ENCODE data around the gene DDX5. TPM values are rescaled to one million over a fixed set of nuclear protein-coding genes. Genes with fewer than 3 reads are reported as not detected.

The DDX5 gene
- total RNA-seq, 2 donors from 2014 or later: 1,029 to 1,188 TPM

GRCh38 chr17:64533784-64534183, 27.7 kb upstream of the DDX5 start:
- H3K9me3 Mint-ChIP-seq: no peaks in the 10 kb centered on the region
- H3K4me3 Mint-ChIP-seq: no peak overlapping the region
- H3K4me1 Mint-ChIP-seq (ENCODE audit: low read depth): no peaks in the 10 kb centered on the region
- DNase-seq: no peak
- peaks cover 11 to 31% of the 10 kb centered on the region in 2 donors for H3K36me3 Mint-ChIP-seq (ENCODE audit: insufficient read depth in 2 of 2)
- H3K27ac Mint-ChIP-seq: peak overlapping the region; percentile 81
- no peaks in the 10 kb centered on the region for H3K27me3 Mint-ChIP-seq (ENCODE audit: low read depth)
- ATAC-seq (replicated peaks in 1 of 2): no peak

GRCh38 chr17:64532409-64532808, 26.3 kb upstream of the DDX5 start:
- H3K4me3 Mint-ChIP-seq: no peak overlapping the region
- peak overlapping the region; percentile 81 for H3K27ac Mint-ChIP-seq
- H3K4me1 Mint-ChIP-seq (ENCODE audit: low read depth): no peaks in the 10 kb centered on the region
- H3K9me3 Mint-ChIP-seq: no peaks in the 10 kb centered on the region
- peaks cover 10 to 25% of the 10 kb centered on the region in 2 donors for H3K36me3 Mint-ChIP-seq (ENCODE audit: insufficient read depth in 2 of 2)
- ATAC-seq (replicated peaks in 1 of 2): no peak
- no peak for DNase-seq
- no peaks in the 10 kb centered on the region for H3K27me3 Mint-ChIP-seq (ENCODE audit: low read depth)

- no peaks in the 10 kb centered on the region for H3K9me3 Mint-ChIP-seq
- H3K36me3 Mint-ChIP-seq (ENCODE audit: insufficient read depth in 2 of 2): peaks cover 10 to 22% of the 10 kb centered on the region in 2 donors
- no peaks in the 10 kb centered on the region for H3K4me1 Mint-ChIP-seq (ENCODE audit: low read depth)
- ATAC-seq (replicated peaks in 1 of 2) (no peak), DNase-seq (no peak)
- H3K27ac Mint-ChIP-seq: peak overlapping the region; percentile 81
- no peak overlapping the region for H3K4me3 Mint-ChIP-seq
- H3K27me3 Mint-ChIP-seq (ENCODE audit: low read depth): no peaks in the 10 kb centered on the region
Measured at GRCh38 chr17:64531955-64532371, 25.9 kb upstream of the DDX5 start.

- H3K36me3 Mint-ChIP-seq (ENCODE audit: insufficient read depth in 2 of 2): peaks cover 9 to 26% of the 10 kb centered on the region in 2 donors
- no peaks in the 10 kb centered on the region for H3K4me1 Mint-ChIP-seq (ENCODE audit: low read depth)
- H3K27ac Mint-ChIP-seq: peak overlapping the region; percentile 16
- no peak overlapping the region for H3K4me3 Mint-ChIP-seq
- ATAC-seq (replicated peaks in 1 of 2): no peak
- H3K27me3 Mint-ChIP-seq (ENCODE audit: low read depth): no peaks in the 10 kb centered on the region
- no peaks in the 10 kb centered on the region for H3K9me3 Mint-ChIP-seq
- DNase-seq: no peak
Measured at GRCh38 chr17:64529221-64529620, 23.1 kb upstream of the DDX5 start.

GRCh38 chr17:64527914-64528313, 21.8 kb upstream of the DDX5 start:
- H3K4me1 Mint-ChIP-seq (ENCODE audit: low read depth): no peaks in the 10 kb centered on the region
- no peaks in the 10 kb centered on the region for H3K9me3 Mint-ChIP-seq
- H3K36me3 Mint-ChIP-seq (ENCODE audit: insufficient read depth in 2 of 2): peaks cover 9 to 33% of the 10 kb centered on the region in 2 donors
- H3K27ac Mint-ChIP-seq: peak overlapping the region; percentile 76
- H3K4me3 Mint-ChIP-seq: no peak overlapping the region
- no peaks in the 10 kb centered on the region for H3K27me3 Mint-ChIP-seq (ENCODE audit: low read depth)
- ATAC-seq (replicated peaks in 1 of 2) (no peak), DNase-seq (no peak)

GRCh38 chr17:64520359-64520758, 14.3 kb upstream of the DDX5 start:
- H3K27me3 Mint-ChIP-seq (ENCODE audit: low read depth): no peaks in the 10 kb centered on the region
- H3K36me3 Mint-ChIP-seq (ENCODE audit: insufficient read depth in 2 of 2): peaks cover 0 to 23% of the 10 kb centered on the region in 2 donors
- H3K4me1 Mint-ChIP-seq (ENCODE audit: low read depth): peaks cover 1% of the 10 kb centered on the region
- ATAC-seq (replicated peaks in 1 of 2): no peak
- no peak overlapping the region for H3K4me3 Mint-ChIP-seq
- no peak for DNase-seq
- H3K9me3 Mint-ChIP-seq: no peaks in the 10 kb centered on the region
- no peak overlapping the region for H3K27ac Mint-ChIP-seq

- no peak for ATAC-seq (replicated peaks in 1 of 2)
- Mint-ChIP-seq H3K4me1 (ENCODE audit: low read depth) (peaks cover 7% of the 10 kb centered on the region), H3K36me3 (ENCODE audit: insufficient read depth in 2 of 2) (peaks cover 0 to 29% of the 10 kb centered on the region in 2 donors), H3K4me3 (no peak overlapping the region), H3K9me3 (no peaks in the 10 kb centered on the region), H3K27ac (no peak overlapping the region), H3K27me3 (ENCODE audit: low read depth) (no peaks in the 10 kb centered on the region)
- no peak for DNase-seq
Measured at GRCh38 chr17:64519601-64520000, 13.5 kb upstream of the DDX5 start.

GRCh38 chr17:64515829-64516228, 9.7 kb upstream of the DDX5 start:
- H3K9me3 Mint-ChIP-seq: no peaks in the 10 kb centered on the region

GRCh38 chr17:64515419-64515818, 9.3 kb upstream of the DDX5 start:
- Mint-ChIP-seq H3K27me3 (ENCODE audit: low read depth) (no peaks in the 10 kb centered on the region), H3K4me1 (ENCODE audit: low read depth) (peaks cover 27% of the 10 kb centered on the region), H3K9me3 (no peaks in the 10 kb centered on the region), H3K27ac (peak overlapping the region; percentile 9), H3K36me3 (ENCODE audit: insufficient read depth in 2 of 2) (peaks cover 6 to 31% of the 10 kb centered on the region in 2 donors), H3K4me3 (no peak overlapping the region)
- no peak for ATAC-seq (replicated peaks in 1 of 2)
- DNase-seq: no peak

More at GRCh38 chr17:64515829-64516228, 9.7 kb upstream of the DDX5 start:
- Mint-ChIP-seq H3K36me3 (ENCODE audit: insufficient read depth in 2 of 2) (peaks cover 6 to 29% of the 10 kb centered on the region in 2 donors), H3K4me3 (no peak overlapping the region), H3K27ac (no peak overlapping the region), H3K4me1 (ENCODE audit: low read depth) (peaks cover 23% of the 10 kb centered on the region), H3K27me3 (ENCODE audit: low read depth) (no peaks in the 10 kb centered on the region)
- ATAC-seq (replicated peaks in 1 of 2) (no peak), DNase-seq (no peak)

- Mint-ChIP-seq H3K27ac (no peak overlapping the region), H3K4me1 (ENCODE audit: low read depth) (peaks cover 54% of the 10 kb centered on the region), H3K27me3 (ENCODE audit: low read depth) (no peaks in the 10 kb centered on the region), H3K9me3 (no peaks in the 10 kb centered on the region), H3K36me3 (ENCODE audit: insufficient read depth in 2 of 2) (peaks cover 26 to 35% of the 10 kb centered on the region in 2 donors), H3K4me3 (peak overlapping the region; percentile 39 to 68)
- no peak for DNase-seq
- no peak for ATAC-seq (replicated peaks in 1 of 2)
Measured at GRCh38 chr17:64509179-64509578, 3.1 kb upstream of the DDX5 start.

- H3K27ac Mint-ChIP-seq: no peak overlapping the region
- H3K36me3 Mint-ChIP-seq (ENCODE audit: insufficient read depth in 2 of 2): peaks cover 28 to 37% of the 10 kb centered on the region in 2 donors
Measured at GRCh38 chr17:64508683-64509082, 2.6 kb upstream of the DDX5 start.

GRCh38 chr17:64507413-64507782, 1.3 kb upstream of the DDX5 start:
- Mint-ChIP-seq H3K36me3 (ENCODE audit: insufficient read depth in 2 of 2) (peaks cover 37 to 47% of the 10 kb centered on the region in 2 donors), H3K27me3 (ENCODE audit: low read depth) (no peaks in the 10 kb centered on the region), H3K4me1 (ENCODE audit: low read depth) (peaks cover 65% of the 10 kb centered on the region), H3K9me3 (no peaks in the 10 kb centered on the region), H3K27ac (peak overlapping the region; percentile 99), H3K4me3 (peak overlapping the region; percentile 98 to 99)
- ATAC-seq (replicated peaks in 1 of 2) (peak; percentile 10 to 18), DNase-seq (peak in 1 of 2 donors; percentile 38)

More at GRCh38 chr17:64508683-64509082, 2.6 kb upstream of the DDX5 start:
- ATAC-seq (replicated peaks in 1 of 2) (no peak), DNase-seq (no peak)
- H3K27me3 Mint-ChIP-seq (ENCODE audit: low read depth): no peaks in the 10 kb centered on the region
- peak overlapping the region; percentile 98 to 99 for H3K4me3 Mint-ChIP-seq
- no peaks in the 10 kb centered on the region for H3K9me3 Mint-ChIP-seq
- H3K4me1 Mint-ChIP-seq (ENCODE audit: low read depth): peaks cover 57% of the 10 kb centered on the region

- Mint-ChIP-seq H3K4me3 (peak within 1 kb of the TSS; percentile 98 to 99), H3K27me3 (ENCODE audit: low read depth) (no peaks in the 10 kb centered on the region), H3K9me3 (no peaks in the 10 kb centered on the region), H3K4me1 (ENCODE audit: low read depth) (peaks cover 67% of the 10 kb centered on the region), H3K36me3 (ENCODE audit: insufficient read depth in 2 of 2) (peaks cover 39 to 51% of the 10 kb centered on the region in 2 donors), H3K27ac (peak within 1 kb of the TSS; percentile 99)
- DNase-seq: peak; percentile 96 to 98
- ATAC-seq (replicated peaks in 1 of 2): peak; percentile 61 to 63
Measured at GRCh38 chr17:64506576-64507412, 705 bp upstream of the DDX5 start, which contains the start of gene CEP95. CEP95 (plus strand) TSS chr17:64506977; CDS start chr17:64507098, 121 bp downstream.
